Activated CD4-positive, alpha-beta memory T cell treated with anti-CD3 and anti-CD28 coated beads for 36 hours (primary cell): ENCODE data around the gene PLA1A. TPM values are rescaled to one million over a fixed set of nuclear protein-coding genes. Genes with fewer than 3 reads are reported as not detected.
"Not testable (repeated sequence)": the region's sequence is repeated elsewhere in the genome, so short reads cannot be mapped to it uniquely, and the experiment has no call there.

Experiments used
- CTCF ChIA-PET: fragments of 350-600 bp; sonication (Branson Sonifier 250); formaldehyde crosslinking; loops from one replicate; lab custom pipeline; 2021; ENCODE audit warnings: antibody characterized with exemption, inconsistent platforms; lab: Charles Lee
- POLR2A ChIA-PET: fragments of 350-600 bp; sonication (Branson Sonifier 250); formaldehyde crosslinking; loops from one replicate; lab custom pipeline; 2021; ENCODE audit warnings: antibody characterized with exemption; lab: Charles Lee
- DNase-seq: peaks from one replicate; pipeline ENCODE4 v3.0.0-alpha.2; 2020
- H3K27ac Mint-ChIP-seq: one replicate; pipeline ENCODE4 v1.8.0; 2021; ENCODE audit warnings: mixed read lengths
- H3K27me3 Mint-ChIP-seq: one replicate; pipeline ENCODE4 v1.8.0; 2021; ENCODE audit warnings: mixed read lengths
- H3K36me3 Mint-ChIP-seq: one replicate; pipeline ENCODE4 v1.8.0; 2021; ENCODE audit warnings: mixed read lengths
- H3K4me1 Mint-ChIP-seq: one replicate; pipeline ENCODE4 v1.8.0; 2021; ENCODE audit warnings: low read depth, mixed read lengths
- H3K4me3 Mint-ChIP-seq: one replicate; pipeline ENCODE4 v1.8.0; 2021; ENCODE audit warnings: mild to moderate bottlenecking, mixed read lengths
- H3K9me3 Mint-ChIP-seq: one replicate; pipeline ENCODE4 v1.8.0; 2021; ENCODE audit warnings: mixed read lengths
- intact Hi-C: fragments of 100-400 bp; cut with micrococcal nuclease; formaldehyde crosslinking; loops from one replicate; pipeline ENCODE4 v1.15.1; 2023
- total RNA-seq, 2 experiments: library from RNA; stranded (reverse); gene quantifications; one replicate each; pipeline ENCODE4 v1.2.3, GENCODE V29; 2021

Gene PLA1A
- total RNA-seq, 2 experiments from 2014 or later, result 0.31 to 0.34 TPM

- H3K27ac Mint-ChIP-seq, result no peak overlapping the region
- peaks cover 43% of the 10 kb centered on the region for H3K4me1 Mint-ChIP-seq
- POLR2A ChIA-PET, result no interaction called here
- no peaks in the 10 kb centered on the region for H3K27me3 Mint-ChIP-seq
- CTCF ChIA-PET, result interaction anchor here (1.0 to 2.6 kb wide), 3 partner anchors 16 to 73 kb away, joined by 3 to 12 read pairs (median 5); no protein-coding TSS in a partner anchor
- no peak overlapping the region for H3K4me3 Mint-ChIP-seq
- peaks cover 39% of the 10 kb centered on the region for H3K36me3 Mint-ChIP-seq
- intact Hi-C loops, result no loop called here
- H3K9me3 Mint-ChIP-seq, result no peaks in the 10 kb centered on the region
- no peak for DNase-seq
Observed at GRCh38 chr3:119673875-119674274, 76.2 kb downstream of the PLA1A start.

- no peaks in the 10 kb centered on the region for H3K9me3 Mint-ChIP-seq
- H3K36me3 Mint-ChIP-seq, result peaks cover 34% of the 10 kb centered on the region
- ChIA-PET POLR2A (interaction anchor here (0.6 to 2.0 kb wide), 4 partner anchors 44 to 212 kb away, joined by 5 to 15 read pairs (median 11); partner anchors contain the start of gene TMEM39A), CTCF (interaction anchor here (1.1 to 1.5 kb wide), 2 partner anchors 38 to 76 kb away, joined by 4 to 7 read pairs; no protein-coding TSS in a partner anchor)
- no peaks in the 10 kb centered on the region for H3K27me3 Mint-ChIP-seq
- no peak for DNase-seq
- H3K4me3 Mint-ChIP-seq, result peak overlapping the region; percentile 95
- peaks cover 38% of the 10 kb centered on the region for H3K4me1 Mint-ChIP-seq
- peak overlapping the region; percentile 91 for H3K27ac Mint-ChIP-seq
- intact Hi-C loops, result no loop called here
Observed at GRCh38 chr3:119675188-119675874, 77.6 kb downstream of the PLA1A start.

GRCh38 chr3:119676020-119676419 is 78.3 kb downstream of the PLA1A start:
- no peaks in the 10 kb centered on the region for H3K27me3 Mint-ChIP-seq
- ChIA-PET POLR2A (interaction anchor here (1.0 to 2.0 kb wide), 11 partner anchors 25 to 382 kb away, joined by 3 to 15 read pairs (median 6); partner anchors contain the start of genes ARHGAP31, POGLUT1, TIMMDC1 and TMEM39A), CTCF (interaction anchor here (0.6 to 1.5 kb wide), 3 partner anchors 10 to 181 kb away, joined by 3 to 7 read pairs (median 3); no protein-coding TSS in a partner anchor)
- peaks cover 38% of the 10 kb centered on the region for H3K4me1 Mint-ChIP-seq
- intact Hi-C loops, result loop anchor here (2.0 kb wide), 1 partner anchor 47 kb away; no protein-coding TSS in a partner anchor
- H3K4me3 Mint-ChIP-seq, result peak overlapping the region; percentile 95
- H3K36me3 Mint-ChIP-seq, result peaks cover 29% of the 10 kb centered on the region
- DNase-seq, result no peak
- H3K9me3 Mint-ChIP-seq, result no peaks in the 10 kb centered on the region
- peak overlapping the region; percentile 91 for H3K27ac Mint-ChIP-seq

- peak; percentile 98 for DNase-seq
- ChIA-PET CTCF (interaction anchor here (0.5 to 6.9 kb wide), 5 partner anchors 11 to 794 kb away, joined by 3 to 43 read pairs (median 3); partner anchors contain the start of gene CFAP91), POLR2A (interaction anchor here (1.0 to 2.0 kb wide), 11 partner anchors 24 to 382 kb away, joined by 3 to 15 read pairs (median 6); partner anchors contain the start of genes ARHGAP31, POGLUT1, TIMMDC1 and TMEM39A)
- no peaks in the 10 kb centered on the region for H3K9me3 Mint-ChIP-seq
- no peaks in the 10 kb centered on the region for H3K27me3 Mint-ChIP-seq
- H3K4me1 Mint-ChIP-seq, result peaks cover 36% of the 10 kb centered on the region
- intact Hi-C loops, result loop anchor here (1.0 to 2.0 kb wide), 13 partner anchors 23 to 436 kb away; partner anchors contain the start of genes ARHGAP31, GSK3B, TIMMDC1 and TMEM39A
- peaks cover 25% of the 10 kb centered on the region for H3K36me3 Mint-ChIP-seq
- peak within 1 kb of the TSS; percentile 95 for H3K4me3 Mint-ChIP-seq
- peak within 1 kb of the TSS; percentile 91 for H3K27ac Mint-ChIP-seq
Observed at GRCh38 chr3:119676771-119677640, 79.3 kb downstream of the PLA1A start, which contains the start of gene COX17. Gene COX17 (minus strand): TSS chr3:119677406. CDS start chr3:119677310, 96 bp downstream.

- H3K27me3 Mint-ChIP-seq, result no peaks in the 10 kb centered on the region
- POLR2A ChIA-PET, result interaction anchor here (1.6 to 2.0 kb wide), 4 partner anchors 179 to 383 kb away, joined by 6 to 15 read pairs (median 9); partner anchors contain the start of genes ARHGAP31, POGLUT1, TIMMDC1 and TMEM39A
- peaks cover 32% of the 10 kb centered on the region for H3K4me1 Mint-ChIP-seq
- no peaks in the 10 kb centered on the region for H3K9me3 Mint-ChIP-seq
- peak overlapping the region; percentile 91 for H3K27ac Mint-ChIP-seq
- CTCF ChIA-PET, result interaction anchor here (0.5 to 6.9 kb wide), 3 partner anchors 26 to 794 kb away, joined by 3 to 43 read pairs (median 3); partner anchors contain the start of gene CFAP91
- peaks cover 22% of the 10 kb centered on the region for H3K36me3 Mint-ChIP-seq
- H3K4me3 Mint-ChIP-seq, result peak overlapping the region; percentile 95
- intact Hi-C loops, result loop anchor here (1.0 to 2.0 kb wide), 13 partner anchors 23 to 436 kb away; partner anchors contain the start of genes ARHGAP31, GSK3B, TIMMDC1 and TMEM39A
- no peak for DNase-seq
Observed at GRCh38 chr3:119677641-119677934, 79.9 kb downstream of the PLA1A start.

- CTCF ChIA-PET, result interaction anchor here (1.0 to 6.9 kb wide), 2 partner anchors 77 to 795 kb away, joined by 3 to 43 read pairs; no protein-coding TSS in a partner anchor
- intact Hi-C loops, DNase-seq, H3K27ac Mint-ChIP-seq, H3K27me3 Mint-ChIP-seq, H3K9me3 Mint-ChIP-seq, H3K4me3 Mint-ChIP-seq, POLR2A ChIA-PET: not testable (repeated sequence)
- Mint-ChIP-seq H3K4me1 (peaks cover 29% of the 10 kb centered on the region), H3K36me3 (peaks cover 18% of the 10 kb centered on the region)
Observed at GRCh38 chr3:119678209-119678608, 80.5 kb downstream of the PLA1A start.

Other genes with a start within 250 kb of the PLA1A start
- gene TMEM39A, start 134.3 kb upstream of the PLA1A start, total RNA-seq, result 10 to 100 TPM; 33.9 to 34.3 TPM
- 10 to 100 TPM; 13.0 to 13.9 TPM for gene POGLUT1, start 128.9 kb upstream of the PLA1A start, total RNA-seq
- gene TIMMDC1, start 99.3 kb upstream of the PLA1A start, total RNA-seq, result 100 to 1,000 TPM in 1 of 2 experiments, 10 to 100 TPM in 1; 93.7 to 105 TPM
- gene CD80, start 38.3 kb upstream of the PLA1A start, total RNA-seq, result 1 to 10 TPM; 3.4 to 3.7 TPM
- 1 to 10 TPM; 7.7 to 8.6 TPM for gene ADPRH, start 18.4 kb upstream of the PLA1A start, total RNA-seq
- gene POPDC2, start 62.7 kb downstream of the PLA1A start, total RNA-seq, result 1 to 10 TPM; 2.1 to 2.3 TPM
- 100 to 1,000 TPM; 108 to 112 TPM for gene COX17, start 79.5 kb downstream of the PLA1A start, total RNA-seq
- under 1 TPM; 0.29 to 0.31 TPM for gene CFAP91, start 105.1 kb downstream of the PLA1A start, total RNA-seq
- gene NR1I2, start 184.2 kb downstream of the PLA1A start, total RNA-seq, result under 1 TPM; 0.36 to 0.39 TPM